NK-92 treated with Interleukin-12 subunit alpha and Interleukin-12 subunit beta, amount 100 ng/mL, for 24 hours (cell line): Measurements from ENCODE around the gene TMEM117.

Experiments used
- DNase-seq: peaks from one replicate; lab custom pipeline; 2025; lab: John Stamatoyannopoulos, UW

Gene TMEM117

GRCh38 chr12:43964033-43964432, 128.2 kb downstream of the TMEM117 start:
- DNase-seq, result no peak

GRCh38 chr12:43964961-43965360, 129.1 kb downstream of the TMEM117 start:
- no peak for DNase-seq

- no peak for DNase-seq
These were observed 130.0 kb downstream of the TMEM117 start for GRCh38 chr12:43965899-43966298.

- no peak for DNase-seq
These were observed 132.9 kb downstream of the TMEM117 start for GRCh38 chr12:43968736-43969135.

- no peak for DNase-seq
These were observed 134.0 kb downstream of the TMEM117 start for GRCh38 chr12:43969882-43970281.

- DNase-seq, result no peak
These were observed 137.5 kb downstream of the TMEM117 start for GRCh38 chr12:43973385-43973784.

GRCh38 chr12:43973993-43974392, 138.1 kb downstream of the TMEM117 start:
- no peak for DNase-seq

- no peak for DNase-seq
These were observed 140.1 kb downstream of the TMEM117 start for GRCh38 chr12:43976027-43976426.

- no peak for DNase-seq
These were observed 142.7 kb downstream of the TMEM117 start for GRCh38 chr12:43978556-43978955.

GRCh38 chr12:43979450-43979849, 143.6 kb downstream of the TMEM117 start:
- no peak for DNase-seq

GRCh38 chr12:43980627-43981191, 144.8 kb downstream of the TMEM117 start:
- no peak for DNase-seq

- DNase-seq, result no peak
These were observed 145.8 kb downstream of the TMEM117 start for GRCh38 chr12:43981726-43982125.

GRCh38 chr12:43982544-43982943, 146.7 kb downstream of the TMEM117 start:
- DNase-seq, result no peak

- DNase-seq, result no peak
These were observed 153.1 kb downstream of the TMEM117 start for GRCh38 chr12:43988838-43989560.

GRCh38 chr12:43992856-43993255, 157.0 kb downstream of the TMEM117 start:
- no peak for DNase-seq

- DNase-seq, result no peak
These were observed 164.6 kb downstream of the TMEM117 start for GRCh38 chr12:44000309-44000952.

- no peak for DNase-seq
These were observed 166.7 kb downstream of the TMEM117 start for GRCh38 chr12:44002607-44003006.

GRCh38 chr12:44003721-44004120, 167.8 kb downstream of the TMEM117 start:
- no peak for DNase-seq

GRCh38 chr12:44015333-44015941, 179.6 kb downstream of the TMEM117 start:
- DNase-seq, result no peak

GRCh38 chr12:44017216-44017615, 181.3 kb downstream of the TMEM117 start:
- no peak for DNase-seq

- no peak for DNase-seq
These were observed 183.2 kb downstream of the TMEM117 start for GRCh38 chr12:44019118-44019517.

GRCh38 chr12:44020555-44020954, 184.7 kb downstream of the TMEM117 start:
- no peak for DNase-seq

GRCh38 chr12:44021471-44021971, 185.6 kb downstream of the TMEM117 start:
- no peak for DNase-seq
